ENCODE measurements around the gene TMCC1.
"Not testable (repeated sequence)": the region's sequence is repeated elsewhere in the genome, so short reads cannot be mapped to it uniquely, and the experiment has no call there.

TMCC1 gene

GRCh38 chr3:129893581-129894070 lies at the start of gene TMCC1:
TMCC1 (minus strand) TSS chr3:129893711.
- DNase-seq: peak; percentile 60

- no peak for DNase-seq
Measured at GRCh38 chr3:129943020-129943419, 49.5 kb upstream of the TMCC1 start.

- no peak for DNase-seq
Measured at GRCh38 chr3:129942296-129942695, 48.8 kb upstream of the TMCC1 start.

- DNase-seq: no peak
Measured at GRCh38 chr3:129940086-129940485, 46.6 kb upstream of the TMCC1 start.

- DNase-seq: no peak
Measured at GRCh38 chr3:129938140-129938930, 44.8 kb upstream of the TMCC1 start.

- DNase-seq: no peak
Measured at GRCh38 chr3:129937717-129938116, 44.2 kb upstream of the TMCC1 start.

GRCh38 chr3:129936757-129937156 lies 43.2 kb upstream of the TMCC1 start:
- DNase-seq: no peak

GRCh38 chr3:129934234-129935123 lies 41.0 kb upstream of the TMCC1 start:
- DNase-seq: no peak

- DNase-seq: no peak
Measured at GRCh38 chr3:129933471-129933870, 40.0 kb upstream of the TMCC1 start.

GRCh38 chr3:129929383-129929782 lies 35.9 kb upstream of the TMCC1 start:
- no peak for DNase-seq

- no peak for DNase-seq
Measured at GRCh38 chr3:129927072-129927471, 33.6 kb upstream of the TMCC1 start.

GRCh38 chr3:129919806-129920205 lies 26.3 kb upstream of the TMCC1 start:
- no peak for DNase-seq

GRCh38 chr3:129919357-129919756 lies 25.8 kb upstream of the TMCC1 start:
- DNase-seq: no peak

- no peak for DNase-seq
Measured at GRCh38 chr3:129918461-129918860, 24.9 kb upstream of the TMCC1 start.

GRCh38 chr3:129917423-129918007 lies 24.0 kb upstream of the TMCC1 start:
- DNase-seq: no peak

GRCh38 chr3:129913618-129914017 lies 20.1 kb upstream of the TMCC1 start:
- DNase-seq: no peak

- DNase-seq: no peak
Measured at GRCh38 chr3:129911261-129911861, 17.9 kb upstream of the TMCC1 start.

GRCh38 chr3:129909235-129909634 lies 15.7 kb upstream of the TMCC1 start:
- not testable (repeated sequence) for DNase-seq

- no peak for DNase-seq
Measured at GRCh38 chr3:129908417-129908816, 14.9 kb upstream of the TMCC1 start.

GRCh38 chr3:129901272-129901671 lies 7.8 kb upstream of the TMCC1 start:
- DNase-seq: not testable (repeated sequence)

- no peak for DNase-seq
Measured at GRCh38 chr3:129897026-129897425, 3.5 kb upstream of the TMCC1 start.

- no peak for DNase-seq
Measured at GRCh38 chr3:129892857-129893580, 492 bp downstream of the TMCC1 start.
